Measurements from ENCODE around the gene PRDM8. TPM values are rescaled to one million over a fixed set of nuclear protein-coding genes. Genes with fewer than 3 reads are reported as not detected.
"Not testable (repeated sequence)": the region's sequence is repeated elsewhere in the genome, so short reads cannot be mapped to it uniquely, and the experiment has no call there.

PRDM8 gene
- total RNA-seq, 4 donors from 2014 or later = 3.5 to 12.6 (median 10.3) TPM

- H3K36me3 ChIP-seq = no peaks in the 10 kb centered on the region
- H3K9me3 ChIP-seq = no peaks in the 10 kb centered on the region
- H3K27ac ChIP-seq = no peak overlapping the region
- no peaks in the 10 kb centered on the region for H3K4me1 ChIP-seq
- TF ChIP-seq EP300 (IDR thresholded peaks at IDR 0.05) = no peak
- no peak for TF ChIP-seq POLR2A (IDR thresholded peaks at IDR 0.05)
- TF ChIP-seq CTCF (IDR thresholded peaks at IDR 0.05) = no peak
- H3K27me3 ChIP-seq = no peaks in the 10 kb centered on the region
- DNase-seq (ENCODE audit: low spot score in 2 of 2) = no peak
- WGBS, 2 donors = 86 to 89% methylated on average over 6 of the region's 6 CpGs
- no peak overlapping the region for H3K4me3 ChIP-seq
Observed at GRCh38 chr4:80237992-80238391, 40.7 kb downstream of the PRDM8 start.

- Histone ChIP-seq H3K9me3 (no peaks in the 10 kb centered on the region), H3K4me3 (no peak overlapping the region), H3K4me1 (no peaks in the 10 kb centered on the region), H3K27me3 (no peaks in the 10 kb centered on the region), H3K36me3 (no peaks in the 10 kb centered on the region), H3K27ac (no peak overlapping the region)
- TF ChIP-seq CTCF (IDR thresholded peaks at IDR 0.05) (no peak), EP300 (IDR thresholded peaks at IDR 0.05) (no peak)
- DNase-seq (ENCODE audit: low spot score in 2 of 2) = no peak
- WGBS, 2 donors = 82 to 89% methylated on average over 3 of the region's 3 CpGs
Observed at GRCh38 chr4:80239480-80240150, 42.3 kb downstream of the PRDM8 start.

- no peak overlapping the region for H3K4me3 ChIP-seq
- DNase-seq (ENCODE audit: low spot score in 2 of 2) = no peak
- no peaks in the 10 kb centered on the region for H3K27me3 ChIP-seq
- TF ChIP-seq CTCF (IDR thresholded peaks at IDR 0.05) = no peak
- no peak for TF ChIP-seq POLR2A (IDR thresholded peaks at IDR 0.05)
- TF ChIP-seq EP300 (IDR thresholded peaks at IDR 0.05) = no peak
- H3K9me3 ChIP-seq = no peaks in the 10 kb centered on the region
- H3K4me1 ChIP-seq = no peaks in the 10 kb centered on the region
- H3K27ac ChIP-seq = no peak overlapping the region
- no peaks in the 10 kb centered on the region for H3K36me3 ChIP-seq
Observed at GRCh38 chr4:80240976-80241375, 43.7 kb downstream of the PRDM8 start.

GRCh38 chr4:80243274-80244018 lies 46.1 kb downstream of the PRDM8 start:
- no peak for TF ChIP-seq CTCF (IDR thresholded peaks at IDR 0.05)
- TF ChIP-seq EP300 (IDR thresholded peaks at IDR 0.05) = no peak
- no peak for TF ChIP-seq POLR2A (IDR thresholded peaks at IDR 0.05)
- H3K9me3 ChIP-seq = no peaks in the 10 kb centered on the region
- H3K4me3 ChIP-seq = no peak overlapping the region
- H3K36me3 ChIP-seq = no peaks in the 10 kb centered on the region
- no peak for DNase-seq (ENCODE audit: low spot score in 2 of 2)
- no peaks in the 10 kb centered on the region for H3K27me3 ChIP-seq
- H3K27ac ChIP-seq = no peak overlapping the region
- no peaks in the 10 kb centered on the region for H3K4me1 ChIP-seq
- 69 to 80% methylated on average over 6 of the region's 6 CpGs for WGBS, 2 donors

- not testable (repeated sequence) for DNase-seq (ENCODE audit: low spot score in 2 of 2); H3K4me1 ChIP-seq
Observed at GRCh38 chr4:80247484-80247883, 50.2 kb downstream of the PRDM8 start.

More at GRCh38 chr4:80247484-80247883, 50.2 kb downstream of the PRDM8 start:
- 92 to 97% methylated on average over 1 of the region's 1 CpG for WGBS, 2 donors
- not testable (repeated sequence) for H3K9me3 ChIP-seq, H3K36me3 ChIP-seq, H3K27ac ChIP-seq, H3K4me3 ChIP-seq, H3K27me3 ChIP-seq

Measured in tibial nerve (tissue), 4 donors.